GM21576 (cell line): ENCODE measurements around the gene TEKTIP1.
"Not testable (repeated sequence)": the region's sequence is repeated elsewhere in the genome, so short reads cannot be mapped to it uniquely, and the experiment has no call there.

ENCODE experiments used
- ATAC-seq: cut with Tn5 transposase; IDR thresholded peaks from one replicate; pipeline ENCODE4 v1.9.1; 2021; ENCODE audit warnings: mild to moderate bottlenecking, moderate library complexity; ENCODE audit not compliant: unreplicated experiment

Gene TEKTIP1

GRCh38 chr19:3581792-3582191 lies 42.8 kb downstream of the TEKTIP1 start:
- ATAC-seq = not testable (repeated sequence)

- not testable (repeated sequence) for ATAC-seq
Observed at GRCh38 chr19:3584036-3584802, 45.2 kb downstream of the TEKTIP1 start.

DNA sequence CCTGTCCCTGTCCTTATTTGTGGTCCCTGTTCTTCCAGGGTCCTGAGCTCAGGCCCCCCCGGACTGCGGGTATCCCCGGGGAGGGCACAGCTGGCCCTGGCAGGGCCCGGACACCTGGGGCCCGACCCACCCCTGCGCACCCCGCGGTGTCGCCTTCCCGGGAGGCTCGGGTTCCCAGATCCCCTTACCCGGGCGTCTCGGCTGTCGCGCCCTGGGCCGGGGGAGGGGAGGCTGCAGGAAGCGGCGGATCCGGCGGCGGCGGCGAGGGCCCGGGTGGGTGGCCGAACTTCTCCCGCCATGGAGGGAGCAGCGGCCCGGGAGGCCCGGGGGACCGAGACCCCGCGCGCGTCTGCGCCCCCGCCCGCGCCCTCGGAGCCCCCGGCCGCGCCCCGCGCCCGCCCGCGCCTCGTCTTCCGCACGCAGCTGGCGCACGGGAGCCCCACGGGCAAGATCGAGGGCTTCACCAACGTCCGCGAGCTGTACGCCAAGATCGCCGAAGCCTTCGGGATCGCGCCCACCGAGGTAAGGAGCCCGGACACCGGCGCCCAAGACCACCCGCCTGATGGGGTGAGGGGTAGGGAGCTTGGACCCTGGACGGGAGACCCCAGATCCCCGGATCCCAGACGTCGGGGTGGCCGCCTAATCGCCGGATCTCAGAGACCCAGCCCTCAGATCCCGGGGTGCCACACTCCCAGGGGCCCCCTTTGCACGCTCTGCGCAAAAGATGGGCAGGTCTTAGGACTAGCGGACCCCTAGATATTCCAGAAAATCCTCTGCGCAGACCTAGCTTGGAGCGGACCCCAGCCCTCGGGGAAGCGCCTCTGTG lies 46.5 kb downstream of the TEKTIP1 start, which contains the start of gene GIPC3:
Gene GIPC3 (plus strand): TSS at position 178 of the 826 bp plus-strand sequence. CDS start 120 bp downstream, at position 298.
- ATAC-seq = no peak

- ATAC-seq = no peak
Observed at GRCh38 chr19:3586127-3586626, 47.2 kb downstream of the TEKTIP1 start.

GRCh38 chr19:3586707-3587346 lies 47.9 kb downstream of the TEKTIP1 start:
- ATAC-seq = no peak

GRCh38 chr19:3589439-3589838 lies 50.5 kb downstream of the TEKTIP1 start:
- no peak for ATAC-seq

GRCh38 chr19:3589949-3590348 lies 51.0 kb downstream of the TEKTIP1 start:
- ATAC-seq = no peak

GRCh38 chr19:3590991-3591659 lies 52.2 kb downstream of the TEKTIP1 start:
- no peak for ATAC-seq

DNA sequence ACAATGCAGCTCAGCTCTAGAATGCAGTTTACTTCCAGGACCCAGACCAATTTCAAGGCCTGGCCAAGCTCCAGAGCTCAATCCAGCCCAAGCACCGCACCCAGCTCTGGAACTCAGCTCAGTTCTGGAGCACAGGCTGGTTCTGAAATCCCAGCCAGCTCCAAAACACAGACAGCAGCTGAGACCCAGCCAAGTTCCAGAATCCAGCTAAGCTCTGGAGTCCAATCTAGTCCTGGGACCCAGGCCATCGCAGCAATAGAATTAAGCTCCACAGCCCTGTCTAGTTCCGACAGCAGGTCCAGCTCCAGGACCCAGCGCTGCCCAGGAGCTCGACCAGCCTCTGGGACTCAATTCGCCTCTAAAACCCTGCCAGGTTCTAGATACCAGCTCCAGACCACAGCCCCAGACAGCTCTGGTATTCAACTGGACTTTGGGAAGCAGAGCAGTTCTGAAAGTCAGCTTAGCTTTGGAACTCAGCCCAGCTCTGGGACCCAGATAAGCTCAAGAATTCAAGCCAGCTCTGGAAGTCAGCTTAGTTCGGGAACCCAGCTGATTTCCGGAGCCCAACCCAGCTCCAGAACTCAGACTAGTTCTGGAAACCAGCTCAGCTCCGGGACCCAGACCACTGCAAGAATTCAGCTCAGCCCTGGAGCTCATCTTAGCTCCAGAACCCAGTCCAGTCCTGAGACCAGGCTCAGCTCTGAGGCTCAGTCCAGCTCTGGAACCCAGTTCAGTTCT lies 53.1 kb downstream of the TEKTIP1 start:
- no peak for ATAC-seq

- no peak for ATAC-seq
Observed at GRCh38 chr19:3593156-3593555, 54.2 kb downstream of the TEKTIP1 start.
